ENCODE measurements around the gene SLC6A18.

The SLC6A18 gene

GRCh38 chr5:1225081-1225480 lies at the start of gene SLC6A18:
SLC6A18 (plus strand) TSS chr5:1225381; CDS start chr5:1225478, 97 bp downstream.
- no peak for DNase-seq

GRCh38 chr5:1175801-1176472 lies 49.2 kb upstream of the SLC6A18 start:
- no peak for DNase-seq

- no peak for DNase-seq
These were observed 48.4 kb upstream of the SLC6A18 start for GRCh38 chr5:1176473-1177391.

- no peak for DNase-seq
These were observed 47.2 kb upstream of the SLC6A18 start for GRCh38 chr5:1177826-1178528.

- no peak for DNase-seq
These were observed 46.4 kb upstream of the SLC6A18 start for GRCh38 chr5:1178529-1179382.

- no peak for DNase-seq
These were observed 45.8 kb upstream of the SLC6A18 start for GRCh38 chr5:1179383-1179715.

GRCh38 chr5:1180096-1180495 lies 45.1 kb upstream of the SLC6A18 start:
- no peak for DNase-seq

- no peak for DNase-seq
These were observed 44.3 kb upstream of the SLC6A18 start for GRCh38 chr5:1180841-1181271.

- DNase-seq: no peak
These were observed 43.5 kb upstream of the SLC6A18 start for GRCh38 chr5:1181451-1182359.

- no peak for DNase-seq
These were observed 42.9 kb upstream of the SLC6A18 start for GRCh38 chr5:1182360-1182632.

GRCh38 chr5:1182633-1183423 lies 42.4 kb upstream of the SLC6A18 start:
- DNase-seq: peak; percentile 42

- no peak for DNase-seq
These were observed 41.6 kb upstream of the SLC6A18 start for GRCh38 chr5:1183424-1184162.

GRCh38 chr5:1184163-1184470 lies 41.1 kb upstream of the SLC6A18 start:
- no peak for DNase-seq

- no peak for DNase-seq
These were observed 40.7 kb upstream of the SLC6A18 start for GRCh38 chr5:1184481-1184880.

GRCh38 chr5:1185038-1185627 lies 40.0 kb upstream of the SLC6A18 start:
- no peak for DNase-seq

GRCh38 chr5:1185629-1186350 lies 39.4 kb upstream of the SLC6A18 start:
- peak; percentile 24 for DNase-seq

- no peak for DNase-seq
These were observed 38.6 kb upstream of the SLC6A18 start for GRCh38 chr5:1186351-1187233.

All from NCI-H146 (cell line).